Common myeloid progenitor, CD34-positive (primary cell): ENCODE data around the gene FASTKD3.

Source experiments
- CTCF ChIA-PET: fragments of 350-600 bp; sonication (Branson Sonifier 250); formaldehyde crosslinking; loops from one replicate; lab custom pipeline; 2021; ENCODE audit warnings: antibody characterized with exemption; lab: Charles Lee
- POLR2A ChIA-PET: fragments of 350-600 bp; sonication (Branson Sonifier 250); formaldehyde crosslinking; loops from one replicate; lab custom pipeline; 2021; ENCODE audit warnings: antibody characterized with exemption; lab: Charles Lee
- DNase-seq, 3 donors: peaks; one replicate each; pipeline versions ENCODE4 v3.0.0 to v3.0.0-alpha.2; 2013
- H3K27ac ChIP-seq, 2 experiments: 1 replicate in 1 of 2; 2 replicates in 1 of 2; pipeline ENCODE4 v1.7.0; 2013; ENCODE audit warnings: inconsistent platforms in 2 of 2, low read length in 2 of 2, mild to moderate bottlenecking in 2 of 2, low read depth in 1 of 2, moderate library complexity in 1 of 2; ENCODE audit not compliant: severe bottlenecking in 2 of 2, insufficient read depth in 1 of 2, poor library complexity in 1 of 2
- H3K27me3 ChIP-seq, 5 experiments: replicated peaks in 2 of 5; 1 replicate in 3 of 5; 2 replicates in 2 of 5; pipeline versions ENCODE4 v1.6.1 to v1.7.0; 2013; ENCODE audit warnings: low read length in 4 of 5, mild to moderate bottlenecking in 2 of 5, moderate library complexity in 2 of 5, inconsistent platforms in 1 of 5; ENCODE audit not compliant: insufficient read depth in 5 of 5, control insufficient read depth in 4 of 5
- H3K36me3 ChIP-seq, 4 experiments: 1 replicate in 2 of 4; 2 replicates in 2 of 4; pipeline versions ENCODE4 v1.6.1 to v1.7.0; 2013; ENCODE audit warnings: low read length in 3 of 4, control low read depth in 1 of 4, mild to moderate bottlenecking in 1 of 4; ENCODE audit not compliant: control insufficient read depth in 4 of 4, insufficient read depth in 4 of 4
- H3K4me1 ChIP-seq, 4 experiments: 1 replicate in 3 of 4; 2 replicates in 1 of 4; pipeline versions ENCODE4 v1.6.1 to v1.7.1; 2013; ENCODE audit warnings: low read length in 3 of 4, mild to moderate bottlenecking in 3 of 4, control low read depth in 1 of 4, inconsistent platforms in 1 of 4, moderate library complexity in 1 of 4; ENCODE audit not compliant: control insufficient read depth in 4 of 4, insufficient read depth in 4 of 4; ENCODE audit errors: control extremely low read depth in 1 of 4
- H3K4me3 ChIP-seq, 7 experiments: 1 replicate in 4 of 7; 2 replicates in 3 of 7; pipeline versions ENCODE4 v1.5.1 to v1.7.0; 2013; ENCODE audit warnings: mild to moderate bottlenecking in 7 of 7, low read length in 6 of 7, moderate library complexity in 6 of 7, inconsistent platforms in 2 of 7, low read depth in 2 of 7, control low read depth in 1 of 7; ENCODE audit not compliant: insufficient read depth in 4 of 7, control insufficient read depth in 1 of 7; ENCODE audit errors: extremely low read depth in 1 of 7
- H3K9me3 ChIP-seq, 5 experiments: 1 replicate in 4 of 5; 2 replicates in 1 of 5; pipeline versions ENCODE4 v1.6.1 to v1.7.1; 2013; ENCODE audit warnings: low read length in 4 of 5, mild to moderate bottlenecking in 2 of 5, inconsistent platforms in 1 of 5, low read depth in 1 of 5, moderate library complexity in 1 of 5; ENCODE audit not compliant: control insufficient read depth in 4 of 5, insufficient read depth in 2 of 5; ENCODE audit errors: control extremely low read depth in 1 of 5
- WGBS: methylation state at CpG from one replicate; pipeline ENCODE4 v1.1.5; 2013; ENCODE audit not compliant: insufficient coverage; 5-methylcytosine and 5-hydroxymethylcytosine counted together

Gene FASTKD3

DNA sequence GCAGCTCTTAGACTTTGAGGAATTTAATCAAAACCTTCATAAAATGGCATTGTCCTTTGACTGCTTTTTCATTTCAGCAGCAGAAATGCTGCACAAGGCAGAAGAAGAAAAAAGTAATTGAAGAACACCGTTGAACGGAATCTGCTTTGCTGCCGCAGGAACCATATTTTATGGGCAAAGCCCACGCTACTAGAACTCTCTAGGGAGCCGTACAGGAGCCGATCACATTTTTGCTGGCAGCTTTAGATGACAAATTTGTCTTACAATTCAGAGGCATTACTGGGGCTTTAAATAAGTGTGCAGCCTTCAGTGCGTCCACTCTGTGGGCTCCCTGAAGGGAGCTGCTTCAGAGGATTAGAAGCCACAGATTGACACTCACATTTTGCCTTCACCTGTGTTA lies 23.3 kb downstream of the FASTKD3 start:
- CTCF ChIA-PET = interaction anchor here (1.2 to 1.7 kb wide), 3 partner anchors 22 to 41 kb away, joined by 3 to 5 read pairs (median 3); partner anchors contain the start of genes FASTKD3 and MTRR
- Histone ChIP-seq H3K27me3 (peaks cover 0 to 45% (median 23%) of the 10 kb centered on the region in 5 experiments), H3K27ac (no peak overlapping the region), H3K4me3 (no peak overlapping the region), H3K36me3 (no peaks in the 10 kb centered on the region), H3K4me1 (peaks cover 0 to 11% (median 5%) of the 10 kb centered on the region in 4 experiments), H3K9me3 (no peaks in the 10 kb centered on the region)
- POLR2A ChIA-PET = interaction anchor here (0.6 kb wide), 1 partner anchor 63 kb away, joined by 3 read pairs; no protein-coding TSS in a partner anchor
- 95% methylated on average over 7 of the region's 7 CpGs for WGBS
- DNase-seq = no peak

DNA sequence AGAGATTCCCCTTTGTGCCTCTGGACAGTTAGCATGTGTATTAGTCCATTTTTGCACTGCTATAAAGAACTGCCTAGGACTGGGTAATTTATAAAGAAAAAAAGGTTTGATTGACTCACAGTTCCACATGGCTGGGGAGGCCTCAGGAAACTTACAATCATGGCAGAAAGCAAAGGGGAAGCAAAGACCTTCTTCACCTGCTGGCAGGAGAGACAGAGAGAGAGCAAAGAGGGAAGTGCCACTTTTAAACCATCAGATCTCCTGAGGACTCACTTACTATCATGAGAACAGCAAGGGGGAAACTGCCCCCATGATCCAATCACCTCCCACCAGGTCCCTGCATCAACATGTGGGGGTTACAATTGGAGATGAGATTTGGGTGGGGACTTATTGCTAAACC lies 23.9 kb downstream of the FASTKD3 start:
- POLR2A ChIA-PET = no interaction called here
- CTCF ChIA-PET = interaction anchor here (1.2 to 1.7 kb wide), 3 partner anchors 21 to 42 kb away, joined by 3 to 5 read pairs (median 3); partner anchors contain the start of genes FASTKD3 and MTRR
- Histone ChIP-seq H3K27me3 (peaks cover 0 to 43% (median 22%) of the 10 kb centered on the region in 5 experiments), H3K9me3 (no peaks in the 10 kb centered on the region), H3K4me3 (no peak overlapping the region), H3K27ac (no peak overlapping the region), H3K4me1 (peaks cover 0 to 7% (median 4%) of the 10 kb centered on the region in 4 experiments), H3K36me3 (no peaks in the 10 kb centered on the region)
- DNase-seq = peak in 1 of 3 donors; percentile 26

DNA sequence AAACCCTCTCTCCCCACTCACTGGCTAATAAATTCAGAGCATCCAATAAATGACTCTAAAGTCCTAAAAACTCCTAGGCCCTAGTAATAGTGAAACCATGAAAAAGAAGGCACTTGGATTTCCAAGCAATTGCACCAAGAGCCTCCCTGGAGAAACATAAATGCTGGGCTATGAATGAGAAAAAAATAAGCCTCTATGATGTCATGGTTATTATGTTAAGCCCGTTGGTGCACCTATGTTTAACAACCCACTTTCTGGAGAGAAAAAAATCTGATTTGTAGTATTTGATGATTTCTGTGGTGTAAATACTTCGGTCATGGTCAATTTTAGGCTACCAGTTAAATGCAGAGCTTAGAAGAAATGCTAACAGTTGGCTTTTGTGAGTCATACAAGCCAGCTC lies 26.3 kb downstream of the FASTKD3 start:
- CTCF ChIA-PET = no interaction called here
- H3K4me1 ChIP-seq = no peaks in the 10 kb centered on the region
- H3K27ac ChIP-seq = no peak overlapping the region
- no peaks in the 10 kb centered on the region for H3K36me3 ChIP-seq
- no peak for DNase-seq
- peaks cover 0 to 19% (median 4%) of the 10 kb centered on the region in 5 experiments for H3K27me3 ChIP-seq
- H3K4me3 ChIP-seq = no peak overlapping the region
- POLR2A ChIA-PET = no interaction called here
- no peaks in the 10 kb centered on the region for H3K9me3 ChIP-seq
- WGBS = 80% methylated on average over 2 of the region's 2 CpGs

DNA sequence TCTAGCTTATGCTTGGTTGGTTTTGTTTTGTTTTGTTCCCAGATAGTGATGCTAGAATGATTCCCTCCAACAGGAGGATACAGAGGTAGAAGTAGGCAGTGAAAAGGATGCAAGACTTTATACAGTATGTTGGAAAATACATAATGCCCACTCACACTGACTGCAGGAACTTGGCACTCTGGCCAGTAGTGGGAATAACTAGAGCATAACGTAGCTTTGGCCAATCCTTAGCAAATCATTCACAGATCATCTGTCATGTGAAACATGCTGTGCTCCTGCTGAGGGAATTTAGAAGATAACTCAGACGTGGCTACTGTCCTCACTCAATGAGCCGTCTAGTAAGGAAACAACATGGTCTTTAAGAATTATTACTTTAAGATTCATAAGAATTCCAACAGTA lies 31.4 kb downstream of the FASTKD3 start:
- WGBS = 94% methylated on average over 3 of the region's 3 CpGs
- H3K4me3 ChIP-seq = no peak overlapping the region
- H3K9me3 ChIP-seq = no peaks in the 10 kb centered on the region
- DNase-seq = no peak
- ChIA-PET POLR2A (no interaction called here), CTCF (no interaction called here)
- no peaks in the 10 kb centered on the region for H3K36me3 ChIP-seq
- H3K27ac ChIP-seq = no peak overlapping the region
- peaks cover 0 to 2% (median 0%) of the 10 kb centered on the region in 5 experiments for H3K27me3 ChIP-seq
- no peaks in the 10 kb centered on the region for H3K4me1 ChIP-seq

DNA sequence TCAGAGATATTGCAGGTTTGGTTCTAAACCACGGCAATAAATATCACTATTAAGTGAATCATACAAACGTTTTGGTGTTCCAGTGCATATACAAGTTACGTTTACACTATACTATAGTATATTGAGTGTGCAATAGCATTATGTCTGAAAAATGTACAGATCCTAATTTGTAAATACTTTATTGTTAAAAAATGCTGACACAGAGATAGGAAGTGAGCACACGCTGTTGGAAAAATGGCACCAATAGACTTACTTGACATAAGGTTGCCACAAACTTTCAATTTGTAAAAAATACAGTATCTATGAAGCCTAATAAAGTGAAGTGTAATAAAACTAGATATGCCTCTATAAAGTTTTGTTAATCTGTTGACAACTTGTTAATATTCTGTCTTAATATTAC lies 33.8 kb downstream of the FASTKD3 start:
- H3K4me3 ChIP-seq = no peak overlapping the region
- POLR2A ChIA-PET = no interaction called here

DNA sequence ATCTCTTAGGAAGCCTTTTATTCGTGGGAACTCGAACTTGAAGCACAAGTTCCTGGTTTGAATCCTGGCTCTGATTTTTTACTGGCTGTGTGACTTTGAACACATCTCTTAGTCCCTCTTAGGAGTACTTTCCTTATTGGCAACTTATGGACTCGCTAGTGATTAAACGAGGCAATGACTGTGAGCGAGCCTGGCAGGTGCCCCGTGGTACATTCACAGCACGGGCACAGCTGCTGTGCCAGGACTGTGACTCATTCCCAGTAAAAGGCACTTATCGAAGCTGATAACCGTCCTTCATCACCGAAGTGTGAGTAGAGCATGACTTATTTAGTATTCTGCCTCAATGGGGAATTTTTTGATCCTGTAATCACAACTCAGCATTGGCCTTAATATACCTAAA lies 40.6 kb downstream of the FASTKD3 start:
- CTCF ChIA-PET = interaction anchor here (1.0 to 3.0 kb wide), 4 partner anchors 9 to 29 kb away, joined by 3 to 8 read pairs (median 4); no protein-coding TSS in a partner anchor

More for the DNA sequence above, 33.8 kb downstream of the FASTKD3 start:
- H3K36me3 ChIP-seq = no peaks in the 10 kb centered on the region
- no peaks in the 10 kb centered on the region for H3K4me1 ChIP-seq
- H3K27me3 ChIP-seq = peaks cover 0 to 5% (median 0%) of the 10 kb centered on the region in 5 experiments
- no peaks in the 10 kb centered on the region for H3K9me3 ChIP-seq
- CTCF ChIA-PET = interaction anchor here (1.5 kb wide), 1 partner anchor 19 kb away, joined by 4 read pairs; no protein-coding TSS in a partner anchor
- H3K27ac ChIP-seq = no peak overlapping the region
- DNase-seq = no peak
- WGBS = no CpG with 5 or more reads among the region's 4 CpGs

DNA sequence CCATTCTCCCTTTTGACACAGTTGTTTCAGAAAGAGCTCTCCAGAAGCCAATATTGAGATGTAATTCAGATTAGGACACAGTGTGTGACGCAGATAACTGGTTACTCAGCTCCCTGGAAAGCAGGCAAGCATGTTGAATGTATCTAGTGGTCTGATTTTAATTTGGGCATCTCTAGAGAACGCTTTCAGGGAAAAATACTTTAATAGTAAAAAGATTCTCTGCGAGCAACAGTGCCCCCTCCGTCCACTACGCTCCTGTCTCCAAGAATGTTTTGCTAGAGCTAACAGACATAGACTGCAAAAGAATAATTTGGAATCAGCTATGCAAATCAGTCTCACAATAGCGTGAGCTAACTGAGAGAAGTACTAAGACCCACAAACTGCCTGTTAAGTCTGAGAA lies 41.2 kb downstream of the FASTKD3 start:
- DNase-seq = no peak
- H3K9me3 ChIP-seq = no peaks in the 10 kb centered on the region
- peaks cover 0 to 7% (median 0%) of the 10 kb centered on the region in 5 experiments for H3K27me3 ChIP-seq
- no peak overlapping the region for H3K4me3 ChIP-seq
- POLR2A ChIA-PET = no interaction called here
- H3K36me3 ChIP-seq = no peaks in the 10 kb centered on the region
- H3K4me1 ChIP-seq = no peaks in the 10 kb centered on the region
- H3K27ac ChIP-seq = no peak overlapping the region
- 100% methylated on average over 4 of the region's 6 CpGs for WGBS
- CTCF ChIA-PET = interaction anchor here (1.7 to 3.0 kb wide), 2 partner anchors 11 to 23 kb away, joined by 5 to 8 read pairs; no protein-coding TSS in a partner anchor

More for the DNA sequence above, 40.6 kb downstream of the FASTKD3 start:
- 95% methylated on average over 10 of the region's 10 CpGs for WGBS
- no peak overlapping the region for H3K4me3 ChIP-seq
- H3K27ac ChIP-seq = no peak overlapping the region
- DNase-seq = no peak
- no peaks in the 10 kb centered on the region for H3K4me1 ChIP-seq
- POLR2A ChIA-PET = no interaction called here
- H3K36me3 ChIP-seq = no peaks in the 10 kb centered on the region
- H3K9me3 ChIP-seq = no peaks in the 10 kb centered on the region
- peaks cover 0 to 7% (median 0%) of the 10 kb centered on the region in 5 experiments for H3K27me3 ChIP-seq
